Esophagus (tissue), 2 donors: ENCODE measurements around the gene PLEKHM3. TPM values are rescaled to one million over a fixed set of nuclear protein-coding genes. Genes with fewer than 3 reads are reported as not detected.

Source experiments
- H3K27ac ChIP-seq, 2 donors: one replicate each; pipeline ENCODE4 v1.5.1; 2013; ENCODE audit warnings: low read depth in 2 of 2, mild to moderate bottlenecking in 2 of 2, inconsistent platforms in 1 of 2, low read length in 1 of 2, moderate library complexity in 1 of 2
- H3K27me3 ChIP-seq, 2 donors: one replicate each; pipeline ENCODE4 v1.6.1; 2013; ENCODE audit warnings: low read length in 2 of 2, control low read depth in 1 of 2, mild to moderate bottlenecking in 1 of 2; ENCODE audit not compliant: insufficient read depth in 2 of 2, control insufficient read depth in 1 of 2
- H3K36me3 ChIP-seq, 2 donors: one replicate each; pipeline ENCODE4 v1.6.1; 2013; ENCODE audit warnings: low read length in 1 of 2; ENCODE audit not compliant: control insufficient read depth in 2 of 2, insufficient read depth in 2 of 2
- H3K4me1 ChIP-seq, 2 donors: one replicate each; pipeline ENCODE4 v1.6.1; 2013; ENCODE audit warnings: low read length in 1 of 2; ENCODE audit not compliant: control insufficient read depth in 2 of 2, insufficient read depth in 2 of 2
- H3K4me3 ChIP-seq, 2 donors: one replicate each; pipeline ENCODE4 v1.5.1; 2013; ENCODE audit warnings: low read length in 2 of 2, mild to moderate bottlenecking in 2 of 2, low read depth in 1 of 2, moderate library complexity in 1 of 2
- H3K9me3 ChIP-seq, 2 donors: one replicate each; pipeline ENCODE4 v1.6.1; 2013; ENCODE audit warnings: mild to moderate bottlenecking in 2 of 2, low read depth in 1 of 2, low read length in 1 of 2, moderate library complexity in 1 of 2; ENCODE audit not compliant: control insufficient read depth in 2 of 2, insufficient read depth in 1 of 2
- WGBS, 2 donors: extraction: QIAGEN DNeasy Blood & Tissue Kit; methylation state at CpG; one replicate each; pipeline ENCODE4 v1.1.7; 2013; 5-methylcytosine and 5-hydroxymethylcytosine counted together
- polyA plus RNA-seq, 2 donors: library from polyadenylated mRNA; stranded (reverse); fragments of 200-250 nt; gene quantifications; one replicate each; pipeline ENCODE4 v1.2.3, GENCODE V29; 2013
- donor health status: healthy with polysubstance abuse.
- donor health status: Bipolar disorder and iron deficiency.

PLEKHM3 gene
- polyA plus RNA-seq, 2 donors = 1.7 to 1.9 TPM

DNA sequence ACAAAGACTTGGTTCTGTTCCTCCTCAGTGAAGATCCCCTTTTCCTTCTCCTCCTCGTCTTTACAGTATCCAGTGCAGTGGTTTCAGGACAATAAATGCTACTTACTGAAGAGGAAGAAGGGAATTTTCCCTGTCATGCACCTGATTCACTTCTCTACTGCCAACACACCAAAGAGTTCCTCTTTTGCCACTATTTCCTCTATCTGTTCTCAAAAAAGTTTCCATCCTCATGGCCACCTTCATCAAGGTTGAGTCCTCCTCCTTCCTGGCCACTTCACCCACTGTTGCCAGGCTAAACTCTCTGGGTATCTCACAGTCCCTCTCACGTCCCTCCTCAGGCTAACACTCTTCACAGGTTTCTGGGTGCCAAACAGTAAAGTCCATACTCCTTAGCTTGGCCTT lies 41.7 kb downstream of the PLEKHM3 start:
- Histone ChIP-seq H3K36me3 (no peaks in the 10 kb centered on the region), H3K4me1 (no peaks in the 10 kb centered on the region), H3K4me3 (no peak overlapping the region), H3K27ac (no peak overlapping the region), H3K27me3 (no peaks in the 10 kb centered on the region), H3K9me3 (no peaks in the 10 kb centered on the region)
- 77 to 92% methylated on average over 2 of the region's 2 CpGs for WGBS, 2 donors

DNA sequence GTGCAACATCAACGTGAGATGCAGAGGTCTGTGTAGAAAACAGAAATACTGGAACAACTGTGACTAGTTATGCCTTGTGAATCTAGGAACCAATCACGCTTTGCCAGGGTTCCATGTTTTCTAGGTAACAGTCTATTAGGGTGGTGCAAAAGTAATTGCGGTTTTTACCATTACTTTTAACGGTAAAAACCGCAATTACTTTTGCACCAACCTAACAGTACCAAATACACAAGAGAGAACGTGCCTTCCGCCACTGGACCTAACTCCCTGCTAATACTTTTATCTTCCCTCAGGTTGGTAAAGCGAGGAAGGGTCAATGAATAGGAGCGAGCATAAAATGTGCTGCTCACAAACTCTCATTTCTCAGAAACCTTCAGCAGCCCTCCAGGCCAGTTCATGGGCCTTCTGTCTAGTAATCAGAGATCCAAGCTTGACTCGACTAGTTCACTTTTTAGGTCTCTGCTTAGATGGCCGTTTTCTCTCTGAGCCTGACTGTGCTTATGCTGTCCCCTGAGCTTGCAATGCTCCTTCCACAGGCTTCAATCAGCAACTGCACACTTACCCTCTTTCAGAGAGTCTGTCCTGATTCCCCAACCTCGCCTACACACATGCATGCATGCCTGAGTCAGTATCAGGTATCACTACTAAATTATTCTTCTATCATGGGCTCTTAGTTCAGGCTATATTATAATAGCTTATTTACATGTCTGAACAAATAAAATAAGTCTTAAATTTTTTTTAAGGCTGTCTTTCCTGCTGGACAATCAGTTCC lies 47.0 kb downstream of the PLEKHM3 start:
- Histone ChIP-seq H3K36me3 (peaks cover 0 to 6% of the 10 kb centered on the region in 2 donors), H3K27ac (no peak overlapping the region), H3K4me1 (no peaks in the 10 kb centered on the region), H3K4me3 (no peak overlapping the region), H3K9me3 (no peaks in the 10 kb centered on the region), H3K27me3 (no peaks in the 10 kb centered on the region)
- 93 to 95% methylated on average over 12 of the region's 12 CpGs for WGBS, 2 donors

DNA sequence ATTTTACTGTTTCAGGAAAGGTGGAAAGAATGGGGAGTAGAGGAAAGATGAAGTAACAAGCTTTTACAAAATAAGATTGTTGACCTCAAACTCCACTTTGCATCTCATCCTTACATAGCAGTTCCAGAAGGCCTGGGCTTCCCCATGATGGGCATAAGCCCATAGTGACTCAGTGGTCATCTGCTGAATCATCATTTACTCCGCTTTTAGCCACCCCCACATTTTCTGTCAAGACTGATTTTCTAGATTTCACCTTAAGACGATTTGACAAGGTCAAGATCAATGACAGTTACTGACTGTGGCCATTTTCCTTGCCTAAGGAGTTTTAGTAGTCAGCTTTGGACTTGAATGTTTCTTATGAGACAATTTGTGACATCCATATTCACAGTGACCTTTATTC lies 49.4 kb downstream of the PLEKHM3 start:
- Histone ChIP-seq H3K27ac (no peak overlapping the region), H3K4me3 (no peak overlapping the region), H3K9me3 (no peaks in the 10 kb centered on the region), H3K36me3 (peaks cover 4 to 6% of the 10 kb centered on the region in 2 donors), H3K4me1 (no peaks in the 10 kb centered on the region), H3K27me3 (no peaks in the 10 kb centered on the region)
- WGBS, 2 donors = 81 to 90% methylated on average over 2 of the region's 2 CpGs

DNA sequence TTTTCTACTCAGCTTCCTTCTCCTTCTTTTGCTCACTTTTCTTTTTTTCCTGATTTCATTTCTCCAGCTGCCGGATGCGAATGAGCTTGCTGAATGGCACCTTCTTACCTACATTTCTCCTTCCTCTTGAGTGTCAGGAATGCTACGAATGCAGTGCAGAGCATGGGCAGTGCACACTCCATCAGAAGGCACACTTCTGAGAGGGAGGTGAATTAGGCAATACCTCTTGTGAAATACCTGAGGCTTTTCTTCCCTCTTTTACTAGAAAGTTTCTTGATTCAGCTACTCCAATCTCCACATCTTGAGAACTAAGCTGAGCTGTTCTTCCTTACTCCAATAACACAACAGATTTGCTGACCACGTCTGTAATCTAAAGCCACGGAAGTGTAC lies 51.1 kb downstream of the PLEKHM3 start:
- H3K27ac ChIP-seq = no peak overlapping the region
- H3K36me3 ChIP-seq = peaks cover 4 to 6% of the 10 kb centered on the region in 2 donors
- H3K4me1 ChIP-seq = no peaks in the 10 kb centered on the region
- no peaks in the 10 kb centered on the region for H3K9me3 ChIP-seq
- H3K27me3 ChIP-seq = no peaks in the 10 kb centered on the region
- no peak overlapping the region for H3K4me3 ChIP-seq
- WGBS, 2 donors = 86 to 92% methylated on average over 5 of the region's 5 CpGs

DNA sequence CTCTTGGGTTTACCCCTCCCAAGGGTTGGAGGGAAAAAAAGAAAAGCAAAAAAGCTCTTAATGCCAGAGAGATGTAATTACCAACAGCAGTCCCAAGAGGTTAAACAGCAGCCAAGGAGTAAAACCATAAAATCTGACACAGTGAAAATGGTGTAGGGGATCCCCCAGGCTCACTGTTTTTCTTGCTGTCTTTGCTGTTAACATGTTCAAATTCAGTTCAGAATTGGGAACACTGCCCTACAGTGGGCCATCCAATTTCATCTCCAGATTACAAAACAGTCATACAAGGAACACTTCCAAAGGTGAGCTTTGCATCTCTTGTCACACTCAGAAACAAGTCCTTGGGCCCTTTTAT lies 54.5 kb downstream of the PLEKHM3 start:
- Histone ChIP-seq H3K36me3 (peaks cover 0 to 4% of the 10 kb centered on the region in 2 donors), H3K27ac (no peak overlapping the region), H3K4me1 (no peaks in the 10 kb centered on the region), H3K27me3 (no peaks in the 10 kb centered on the region), H3K9me3 (no peaks in the 10 kb centered on the region), H3K4me3 (no peak overlapping the region)

DNA sequence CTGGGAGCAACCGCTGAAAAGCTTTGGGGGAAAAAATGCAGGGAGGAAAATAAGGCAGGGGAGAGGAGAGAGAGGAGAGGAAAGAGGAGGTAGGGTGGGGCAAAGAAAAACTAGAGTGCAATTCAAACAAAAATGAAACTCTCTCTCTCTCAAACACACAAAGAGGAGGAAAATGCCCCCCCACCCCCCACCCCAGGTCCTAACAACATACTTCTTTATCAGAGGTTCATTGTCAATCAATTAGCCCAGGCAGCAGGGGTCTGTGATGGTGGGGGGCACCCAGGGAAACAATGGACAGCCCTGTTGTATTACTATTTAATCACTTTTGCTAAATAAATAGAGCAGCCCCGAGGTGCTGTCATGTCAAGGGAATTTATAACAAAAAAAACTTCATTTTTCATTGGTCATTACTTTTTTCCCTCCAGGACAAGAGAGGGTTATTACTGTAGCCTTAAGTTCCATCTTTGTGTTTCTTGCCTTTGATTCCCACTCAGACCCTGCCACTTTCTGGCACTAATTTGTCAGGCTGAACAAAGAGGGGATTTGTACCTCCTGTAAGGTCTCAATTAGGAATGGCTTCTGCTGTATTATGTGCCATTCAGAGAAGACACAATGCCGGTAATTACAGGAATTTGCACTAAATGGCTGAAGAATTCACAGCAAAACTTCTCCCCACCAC lies 55.0 kb downstream of the PLEKHM3 start:
- peaks cover 0 to 4% of the 10 kb centered on the region in 2 donors for H3K36me3 ChIP-seq
- WGBS, 2 donors = 59 to 65% methylated on average over 3 of the region's 3 CpGs

DNA sequence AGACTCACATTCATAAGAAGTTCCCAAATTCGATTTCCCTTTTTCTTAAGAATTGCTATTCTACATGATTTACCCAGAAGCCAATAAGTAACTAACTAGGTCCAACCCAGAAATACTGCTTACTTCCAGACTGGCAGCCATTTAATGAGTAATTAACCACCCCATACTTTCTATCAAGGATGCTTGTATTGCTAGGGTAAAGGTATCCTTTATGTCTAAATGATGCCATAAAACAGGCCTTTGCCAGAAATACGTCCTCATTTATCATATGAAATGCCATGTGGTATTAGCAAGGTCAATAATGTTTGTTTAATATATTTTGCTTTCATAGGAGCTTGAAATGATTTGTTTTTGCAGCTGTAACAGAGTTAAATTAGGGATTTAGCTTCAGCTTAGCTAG lies 56.1 kb downstream of the PLEKHM3 start:
- Histone ChIP-seq H3K36me3 (peaks cover 0 to 4% of the 10 kb centered on the region in 2 donors), H3K4me3 (no peak overlapping the region), H3K9me3 (no peaks in the 10 kb centered on the region), H3K27me3 (no peaks in the 10 kb centered on the region), H3K4me1 (no peaks in the 10 kb centered on the region), H3K27ac (no peak overlapping the region)
- WGBS, 2 donors = 63 to 84% methylated on average over 2 of the region's 2 CpGs

More for the DNA sequence above, 55.0 kb downstream of the PLEKHM3 start:
- Histone ChIP-seq H3K4me1 (no peaks in the 10 kb centered on the region), H3K9me3 (no peaks in the 10 kb centered on the region), H3K4me3 (no peak overlapping the region), H3K27ac (no peak overlapping the region), H3K27me3 (no peaks in the 10 kb centered on the region)

DNA sequence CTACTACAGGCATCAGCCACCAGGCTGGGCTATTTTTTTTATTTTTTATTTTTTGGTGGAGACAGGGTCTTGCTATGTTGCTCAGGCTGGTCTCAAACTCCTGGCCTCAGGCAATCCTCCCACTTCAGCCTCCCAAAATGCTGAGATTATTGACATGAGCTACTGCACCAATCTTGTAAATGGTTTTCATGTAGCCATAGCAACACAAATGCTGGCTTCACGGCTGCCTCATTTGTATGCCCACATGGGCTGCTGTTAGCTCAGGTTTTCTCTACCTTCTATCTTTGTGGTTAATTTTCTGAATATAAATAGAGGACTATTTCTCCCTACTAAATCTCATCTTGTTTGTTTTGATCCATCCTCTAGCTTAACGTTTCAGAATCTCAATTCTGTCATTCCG lies 58.2 kb downstream of the PLEKHM3 start:
- WGBS, 2 donors = 81 to 88% methylated on average over 3 of the region's 3 CpGs
- Histone ChIP-seq H3K9me3 (no peaks in the 10 kb centered on the region), H3K4me1 (no peaks in the 10 kb centered on the region), H3K36me3 (peaks cover 0 to 3% of the 10 kb centered on the region in 2 donors), H3K4me3 (no peak overlapping the region), H3K27me3 (no peaks in the 10 kb centered on the region), H3K27ac (no peak overlapping the region)

DNA sequence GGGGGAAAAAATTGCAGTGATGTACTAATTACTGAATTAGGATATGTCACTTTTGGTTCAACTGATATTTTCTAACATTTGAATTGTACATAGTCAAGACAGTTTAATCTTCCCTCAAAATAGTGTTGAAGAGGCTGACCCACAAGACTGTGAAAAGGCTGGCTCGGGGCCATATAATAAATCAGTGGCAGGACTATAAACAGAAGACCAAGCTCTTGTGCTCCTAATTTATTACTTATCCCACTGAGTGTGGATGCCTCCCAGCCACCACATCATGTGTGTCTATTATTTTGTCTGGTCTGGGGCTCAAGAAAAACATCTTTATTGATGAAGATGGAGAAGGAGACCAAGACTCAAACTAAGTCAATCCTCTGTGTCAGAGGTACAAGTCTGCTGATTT lies 64.4 kb downstream of the PLEKHM3 start:
- no peaks in the 10 kb centered on the region for H3K27me3 ChIP-seq
- no peaks in the 10 kb centered on the region for H3K9me3 ChIP-seq
- 80 to 88% methylated on average over 1 of the region's 1 CpG for WGBS, 2 donors

DNA sequence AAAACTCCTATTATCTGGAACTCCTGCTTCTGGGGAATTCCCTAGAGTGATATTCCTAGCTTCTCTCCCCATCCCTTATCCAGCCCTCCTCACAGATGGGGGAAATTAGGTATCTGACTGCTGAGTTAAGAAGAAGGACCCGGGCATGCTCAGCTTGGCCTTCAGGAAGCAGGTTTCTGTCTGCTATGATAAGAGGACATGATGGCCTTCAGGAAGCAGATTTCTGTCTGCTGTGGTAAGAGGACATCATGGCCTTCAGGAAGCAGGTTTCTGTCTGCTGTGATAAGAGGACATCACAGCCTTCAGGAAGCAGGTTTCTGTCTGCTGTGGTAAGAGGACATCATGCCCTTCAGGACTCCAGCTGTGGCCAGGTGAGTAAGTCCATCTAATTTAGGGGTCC lies 65.2 kb downstream of the PLEKHM3 start:
- Histone ChIP-seq H3K27ac (no peak overlapping the region), H3K27me3 (no peaks in the 10 kb centered on the region), H3K4me1 (no peaks in the 10 kb centered on the region), H3K9me3 (no peaks in the 10 kb centered on the region), H3K36me3 (no peaks in the 10 kb centered on the region), H3K4me3 (no peak overlapping the region)
- 71% methylated on average over 1 of the region's 1 CpG for WGBS, 2 donors

More for the DNA sequence above, 64.4 kb downstream of the PLEKHM3 start:
- Histone ChIP-seq H3K36me3 (no peaks in the 10 kb centered on the region), H3K4me1 (no peaks in the 10 kb centered on the region), H3K4me3 (no peak overlapping the region), H3K27ac (no peak overlapping the region)
